Endothelial cell of umbilical vein (primary cell): ENCODE data around the gene PLCD1. TPM values are rescaled to one million over a fixed set of nuclear protein-coding genes. Genes with fewer than 3 reads are reported as not detected.

Experiments used
- BruUV-seq: library from RNA; stranded (reverse); fragments of 400-500 nt; replicated peaks from 2 replicates; lab custom pipeline; 2021; lab: Mats Ljungman, UMichigan
- CTCF ChIA-PET: fragments of 300-600, 350-600 bp; sonication (Branson Sonifier 250); formaldehyde crosslinking; loops from one replicate; lab custom pipeline; 2021; ENCODE audit warnings: antibody characterized with exemption, inconsistent platforms; lab: Charles Lee
- POLR2A ChIA-PET: fragments of 300-600, 350-600 bp; sonication (Branson Sonifier 250); formaldehyde crosslinking; loops from one replicate; lab custom pipeline; 2021; ENCODE audit warnings: antibody characterized with exemption, inconsistent platforms; lab: Charles Lee
- DNase-seq: peaks from one replicate; pipeline ENCODE4 v3.0.0-alpha.2; 2011; ENCODE audit warnings: low read depth, low spot score
- FAIRE-seq: peaks from 2 replicates; lab custom pipeline; 2011; peaks lifted over from hg19 to GRCh38; lab: Jason Lieb, UNC
- H2AFZ ChIP-seq: 2 replicates; pipeline ENCODE4 v1.6.0; 2012; ENCODE audit warnings: low read depth, low read length, control low read depth, inconsistent platforms
- H3K27ac ChIP-seq: 2 replicates; pipeline ENCODE4 v1.5.1; 2011; ENCODE audit warnings: low read depth, mild to moderate bottlenecking, control low read depth, low read length, moderate library complexity; ENCODE audit not compliant: insufficient read depth
- H3K27me3 ChIP-seq, 2 experiments: 2 replicates each; pipeline versions ENCODE4 v1.6.0 to v1.6.1; 2011; ENCODE audit warnings: low read length in 2 of 2, mixed read lengths in 1 of 2; ENCODE audit not compliant: control insufficient read depth in 2 of 2, insufficient read depth in 2 of 2
- H3K36me3 ChIP-seq, 2 experiments: 2 replicates in 1 of 2; 3 replicates in 1 of 2; pipeline ENCODE4 v1.5.1; 2011; ENCODE audit warnings: low read length in 2 of 2, mild to moderate bottlenecking in 1 of 2, moderate library complexity in 1 of 2; ENCODE audit not compliant: control insufficient read depth in 2 of 2, insufficient read depth in 2 of 2; ENCODE audit errors: extremely low read depth in 1 of 2
- H3K4me1 ChIP-seq: 3 replicates; pipeline ENCODE4 v1.5.1; 2011; ENCODE audit warnings: mild to moderate bottlenecking, low read length; ENCODE audit not compliant: control insufficient read depth, insufficient read depth; ENCODE audit errors: extremely low read depth
- H3K4me2 ChIP-seq: 2 replicates; pipeline ENCODE4 v1.6.1; 2011; ENCODE audit warnings: low read length, control low read depth, mixed read lengths; ENCODE audit not compliant: insufficient read depth
- H3K4me3 ChIP-seq, 3 experiments: fragments of 200-600 bp in 1 of 3; sonication (generic), shearing (Covaris generic) in 1 of 3; replicated peaks in 1 of 3; 2 replicates each; pipeline ENCODE4 v1.5.1; 2011 to 2016; ENCODE audit warnings: control low read depth in 3 of 3, low read length in 3 of 3, mild to moderate bottlenecking in 2 of 3, inconsistent platforms in 1 of 3, low read depth in 1 of 3, moderate library complexity in 1 of 3; ENCODE audit not compliant: insufficient read depth in 1 of 3
- H3K79me2 ChIP-seq: 2 replicates; pipeline ENCODE4 v1.6.0; 2012; ENCODE audit warnings: low read length, inconsistent platforms; ENCODE audit not compliant: control insufficient read depth, insufficient read depth
- H3K9ac ChIP-seq: replicated peaks from 2 replicates; pipeline ENCODE3; 2011; ENCODE audit warnings: low read length, control low read depth; ENCODE audit not compliant: insufficient read depth; ENCODE audit errors: extremely low read depth
- H3K9me1 ChIP-seq: replicated peaks from 3 replicates; pipeline ENCODE4 v1.6.0; 2011; ENCODE audit warnings: mild to moderate bottlenecking, low read length; ENCODE audit not compliant: control insufficient read depth, insufficient read depth; ENCODE audit errors: extremely low read depth
- H3K9me3 ChIP-seq: replicated peaks from 2 replicates; pipeline ENCODE4 v1.5.1; 2012; ENCODE audit warnings: low read length, inconsistent platforms; ENCODE audit not compliant: control insufficient read depth, insufficient read depth
- H4K20me1 ChIP-seq: replicated peaks from 2 replicates; pipeline ENCODE3; 2011; ENCODE audit warnings: mild to moderate bottlenecking, low read length; ENCODE audit not compliant: control insufficient read depth, insufficient read depth; ENCODE audit errors: extremely low read depth
- EZH2 ChIP-seq: IDR thresholded peaks from 2 replicates; pipeline ENCODE4 v1.6.1; 2012; ENCODE audit warnings: borderline replicate concordance, low read depth, mild to moderate bottlenecking, moderate library complexity, low read length, inconsistent platforms; ENCODE audit not compliant: severe bottlenecking
- POLR2A ChIP-seq: IDR thresholded peaks from 2 replicates; pipeline ENCODE4 v1.6.1; 2012; ENCODE audit warnings: low read depth, mild to moderate bottlenecking, control low read depth, low read length
- dilution Hi-C: fragments of 300-500 bp; cut with MboI; formaldehyde crosslinking; loops from one replicate; pipeline ENCODE4 v1.15.0; 2019; ENCODE audit warnings: low sequenced_read_pairs; ENCODE audit not compliant: extremely low pct_ligation_motif_present
- intact Hi-C: fragments of 100-400 bp; cut with micrococcal nuclease; formaldehyde crosslinking; loops from one replicate; pipeline ENCODE4 v1.10.0; 2022
- polyA plus RNA-seq, 4 experiments: library from polyadenylated mRNA; depleted of rRNA in 3 of 4; stranded (reverse) in 3 of 4; unstranded in 1 of 4; fragments of >200 nt; gene quantifications; 2 replicates each; pipeline versions ENCODE4 v1.2.1 to v1.2.3, GENCODE V29; 2011 to 2012; ENCODE audit warnings: missing spikeins in 1 of 4
- total RNA-seq: library from RNA; stranded (reverse); gene quantifications from 2 replicates; pipeline ENCODE4 v1.2.3, GENCODE V29; 2021

The PLCD1 gene
- total and polyA plus RNA-seq, 2 donors (not counting 3 experiments of a cell fraction or from before 2014, with no cell fraction given): 12.6 to 15.3 TPM

GRCh38 chr3:38046821-38047220 lies 17.4 kb upstream of the PLCD1 start:
- H3K4me3 ChIP-seq: no peak overlapping the region
- no peak overlapping the region for H2AFZ ChIP-seq
- DNase-seq (no peak), FAIRE-seq (no peak)
- no peaks in the 10 kb centered on the region for H3K79me2 ChIP-seq
- no peaks in the 10 kb centered on the region for H3K9me3 ChIP-seq
- H3K9me1 ChIP-seq: no peaks in the 10 kb centered on the region
- H3K4me1 ChIP-seq: no peaks in the 10 kb centered on the region
- no peaks in the 10 kb centered on the region for H4K20me1 ChIP-seq
- intact Hi-C loops (no loop called here), dilution Hi-C loops (no loop called here)
- H3K9ac ChIP-seq: no peak overlapping the region
- no peaks in the 10 kb centered on the region for H3K36me3 ChIP-seq
- POLR2A ChIA-PET: no interaction called here
- CTCF ChIA-PET: no interaction called here
- no TSS peak for BruUV-seq
- no peak overlapping the region for H3K4me2 ChIP-seq
- no peak for TF ChIP-seq POLR2A
- peaks cover 5 to 17% of the 10 kb centered on the region in 2 experiments for H3K27me3 ChIP-seq
- H3K27ac ChIP-seq: no peak overlapping the region

GRCh38 chr3:38046027-38046426 lies 16.6 kb upstream of the PLCD1 start:
- intact Hi-C loops: no loop called here
- Histone ChIP-seq H3K9me1 (no peaks in the 10 kb centered on the region), H3K4me1 (no peaks in the 10 kb centered on the region), H3K4me2 (no peak overlapping the region), H3K36me3 (no peaks in the 10 kb centered on the region), H3K79me2 (no peaks in the 10 kb centered on the region), H3K27ac (no peak overlapping the region), H4K20me1 (no peaks in the 10 kb centered on the region), H2AFZ (no peak overlapping the region), H3K9me3 (no peaks in the 10 kb centered on the region), H3K9ac (no peak overlapping the region), H3K4me3 (no peak overlapping the region), H3K27me3 (peaks cover 5 to 17% of the 10 kb centered on the region in 2 experiments)
- dilution Hi-C loops: no loop called here
- DNase-seq (no peak), FAIRE-seq (no peak)
- TF ChIP-seq EZH2: no peak
- no peak for TF ChIP-seq POLR2A
- POLR2A ChIA-PET: no interaction called here
- CTCF ChIA-PET: no interaction called here
- BruUV-seq: no TSS peak
